ENCODE measurements around the gene GNAT1. TPM values are rescaled to one million over a fixed set of nuclear protein-coding genes. Genes with fewer than 3 reads are reported as not detected.
"Not testable (repeated sequence)": the region's sequence is repeated elsewhere in the genome, so short reads cannot be mapped to it uniquely, and the experiment has no call there.

GNAT1 gene
- total and polyA plus RNA-seq, 8 donors, result not detected

GRCh38 chr3:50242851-50243542 is 51.6 kb downstream of the GNAT1 start:
- no peaks in the 10 kb centered on the region for H3K9me3 ChIP-seq
- intact Hi-C loops (cut with DNase I; ENCODE audit: low total_unique reads), result no loop called here
- H3K27me3 ChIP-seq, result no peaks in the 10 kb centered on the region
- peaks cover 0 to 10% (median 3%) of the 10 kb centered on the region in 4 donors for H3K36me3 ChIP-seq
- peak overlapping the region in 2 of 4 donors; percentile 17 to 19 for H3K4me3 ChIP-seq
- peaks cover 91 to 100% (median 98%) of the 10 kb centered on the region in 4 donors for H3K4me1 ChIP-seq
- WGBS, 5 donors, result 26 to 38% (median 36%) methylated on average over 9 to 14 of the region's 14 CpGs
- peak; percentile 50 to 75 for DNase-seq
- peak overlapping the region; percentile 22 to 97 (median 90) for H3K27ac ChIP-seq
- no peak for TF ChIP-seq CTCF (IDR thresholded peaks at IDR 0.05)
- no peak for TF ChIP-seq POLR2A (IDR thresholded peaks at IDR 0.05)
- peak in 1 of 3 donors; percentile 31 for TF ChIP-seq POLR2AphosphoS5 (IDR thresholded peaks at IDR 0.05)
- no peak for TF ChIP-seq EP300 (IDR thresholded peaks at IDR 0.05)

GRCh38 chr3:50243543-50243895 is 52.1 kb downstream of the GNAT1 start:
- WGBS, 5 donors, result 73 to 92% (median 91%) methylated on average over 4 of the region's 4 CpGs
- intact Hi-C loops (cut with DNase I; ENCODE audit: low total_unique reads), result no loop called here
- Histone ChIP-seq H3K27ac (peak overlapping the region; percentile 22 to 97 (median 90)), H3K9me3 (no peaks in the 10 kb centered on the region), H3K36me3 (peaks cover 0 to 10% (median 3%) of the 10 kb centered on the region in 4 donors), H3K4me3 (peak overlapping the region in 2 of 4 donors; percentile 17 to 19), H3K27me3 (no peaks in the 10 kb centered on the region), H3K4me1 (peaks cover 90 to 100% (median 98%) of the 10 kb centered on the region in 4 donors)
- TF ChIP-seq POLR2AphosphoS5 (IDR thresholded peaks at IDR 0.05) (no peak), POLR2A (IDR thresholded peaks at IDR 0.05) (no peak), EP300 (IDR thresholded peaks at IDR 0.05) (no peak), CTCF (IDR thresholded peaks at IDR 0.05) (no peak)
- no peak for DNase-seq

- intact Hi-C loops (cut with DNase I; ENCODE audit: low total_unique reads); H3K36me3 ChIP-seq; DNase-seq; H3K27me3 ChIP-seq; H3K9me3 ChIP-seq: not testable (repeated sequence)
- 77 to 87% (median 85%) methylated on average over 6 of the region's 6 CpGs for whole genome bisulfite sequencing, 5 donors
- H3K4me3 ChIP-seq, result peak overlapping the region in 1 of 4 donors; percentile 46
- H3K27ac ChIP-seq, result peak overlapping the region in 4 of 5 donors; percentile 84 to 97 (median 92)
- peaks cover 90 to 100% (median 98%) of the 10 kb centered on the region in 4 donors for H3K4me1 ChIP-seq
These were observed 53.4 kb downstream of the GNAT1 start for GRCh38 chr3:50244813-50245212.

GRCh38 chr3:50245251-50245745 is 53.9 kb downstream of the GNAT1 start:
- H3K4me3 ChIP-seq, result peak overlapping the region in 3 of 4 donors; percentile 46 to 55 (median 48)
- 62 to 75% (median 71%) methylated on average over 13 to 16 of the region's 16 CpGs for WGBS, 5 donors
- TF ChIP-seq POLR2A (IDR thresholded peaks at IDR 0.05) (no peak), CTCF (IDR thresholded peaks at IDR 0.05) (no peak), POLR2AphosphoS5 (IDR thresholded peaks at IDR 0.05) (no peak), EP300 (IDR thresholded peaks at IDR 0.05) (no peak)

More at GRCh38 chr3:50245251-50245745, 53.9 kb downstream of the GNAT1 start:
- peaks cover 93 to 100% (median 98%) of the 10 kb centered on the region in 4 donors for H3K4me1 ChIP-seq
- H3K27ac ChIP-seq, result peak overlapping the region; percentile 53 to 97 (median 90)
- no peaks in the 10 kb centered on the region for H3K27me3 ChIP-seq
- intact Hi-C loops (cut with DNase I; ENCODE audit: low total_unique reads), result no loop called here
- peaks cover 0 to 5% (median 0%) of the 10 kb centered on the region in 4 donors for H3K36me3 ChIP-seq
- no peaks in the 10 kb centered on the region for H3K9me3 ChIP-seq
- no peak for DNase-seq
